ENCODE data around the gene EFNA4. TPM values are rescaled to one million over a fixed set of nuclear protein-coding genes. Genes with fewer than 3 reads are reported as not detected.
A peak's percentile ranks its signal among the peaks of the same experiment; 100 is the strongest.

The EFNA4 gene
- 14.0 and 26.2 TPM in 2 replicates for total RNA-seq (2014; rRNA removed; shearing (Covaris generic))

- in situ Hi-C loops (cut with HindIII; ENCODE audit: low sequenced_read_pairs): no loop called here
- peak; percentile 67 for DNase-seq (ENCODE audit: low spot score)
Observed at GRCh38 chr1:155063550-155064110, at the start of gene EFNA4. EFNA4 (plus strand) TSS chr1:155063740; CDS start chr1:155063824, 84 bp downstream.

- no peak for DNase-seq (ENCODE audit: low spot score)
- in situ Hi-C loops (cut with HindIII; ENCODE audit: low sequenced_read_pairs): no loop called here
Observed at GRCh38 chr1:155014709-155015508, 48.6 kb upstream of the EFNA4 start.

- DNase-seq (ENCODE audit: low spot score): no peak
- in situ Hi-C loops (cut with HindIII; ENCODE audit: low sequenced_read_pairs): no loop called here
Observed at GRCh38 chr1:155015527-155016230, 47.9 kb upstream of the EFNA4 start.

GRCh38 chr1:155016231-155016831 is 47.2 kb upstream of the EFNA4 start:
- no peak for DNase-seq (ENCODE audit: low spot score)
- in situ Hi-C loops (cut with HindIII; ENCODE audit: low sequenced_read_pairs): no loop called here

GRCh38 chr1:155017041-155017945 is 46.2 kb upstream of the EFNA4 start:
- in situ Hi-C loops (cut with HindIII; ENCODE audit: low sequenced_read_pairs): no loop called here
- DNase-seq (ENCODE audit: low spot score): peak; percentile 81

GRCh38 chr1:155017946-155018316 is 45.6 kb upstream of the EFNA4 start:
- DNase-seq (ENCODE audit: low spot score): no peak
- in situ Hi-C loops (cut with HindIII; ENCODE audit: low sequenced_read_pairs): no loop called here

- in situ Hi-C loops (cut with HindIII; ENCODE audit: low sequenced_read_pairs): no loop called here
- peak; percentile 44 for DNase-seq (ENCODE audit: low spot score)
Observed at GRCh38 chr1:155018617-155019348, 44.8 kb upstream of the EFNA4 start.

GRCh38 chr1:155019377-155020245 is 43.9 kb upstream of the EFNA4 start:
- no peak for DNase-seq (ENCODE audit: low spot score)
- in situ Hi-C loops (cut with HindIII; ENCODE audit: low sequenced_read_pairs): no loop called here

GRCh38 chr1:155022136-155022926 is 41.2 kb upstream of the EFNA4 start:
- no peak for DNase-seq (ENCODE audit: low spot score)
- in situ Hi-C loops (cut with HindIII; ENCODE audit: low sequenced_read_pairs): no loop called here

GRCh38 chr1:155022927-155023236 is 40.7 kb upstream of the EFNA4 start:
- in situ Hi-C loops (cut with HindIII; ENCODE audit: low sequenced_read_pairs): no loop called here
- no peak for DNase-seq (ENCODE audit: low spot score)

GRCh38 chr1:155023627-155024026 is 39.9 kb upstream of the EFNA4 start:
- no peak for DNase-seq (ENCODE audit: low spot score)
- in situ Hi-C loops (cut with HindIII; ENCODE audit: low sequenced_read_pairs): no loop called here

GRCh38 chr1:155024315-155024714 is 39.2 kb upstream of the EFNA4 start:
- DNase-seq (ENCODE audit: low spot score): no peak
- in situ Hi-C loops (cut with HindIII; ENCODE audit: low sequenced_read_pairs): no loop called here

- in situ Hi-C loops (cut with HindIII; ENCODE audit: low sequenced_read_pairs): no loop called here
- no peak for DNase-seq (ENCODE audit: low spot score)
Observed at GRCh38 chr1:155026154-155026553, 37.4 kb upstream of the EFNA4 start.

- in situ Hi-C loops (cut with HindIII; ENCODE audit: low sequenced_read_pairs): no loop called here
- DNase-seq (ENCODE audit: low spot score): no peak
Observed at GRCh38 chr1:155026588-155026987, 37.0 kb upstream of the EFNA4 start.

GRCh38 chr1:155029513-155030242 is 33.9 kb upstream of the EFNA4 start:
- DNase-seq (ENCODE audit: low spot score): no peak
- in situ Hi-C loops (cut with HindIII; ENCODE audit: low sequenced_read_pairs): no loop called here

GRCh38 chr1:155030243-155030795 is 33.2 kb upstream of the EFNA4 start:
- in situ Hi-C loops (cut with HindIII; ENCODE audit: low sequenced_read_pairs): no loop called here
- DNase-seq (ENCODE audit: low spot score): no peak
